Activated T-cell treated with anti-CD3 and anti-CD28 coated beads, Interleukin-2, amount 50 U/mL, for 48 hours (primary cell): ENCODE results near the gene TGFA.

Experiments used
- DNase-seq, 2 experiments: peaks; one replicate each; pipeline ENCODE4 v3.0.0-alpha.2; 2020

The TGFA gene

GRCh38 chr2:70523672-70523995 lies 30.0 kb downstream of the TGFA start:
- no peak for DNase-seq

GRCh38 chr2:70522627-70523026 lies 31.0 kb downstream of the TGFA start:
- no peak for DNase-seq

GRCh38 chr2:70520825-70521224 lies 32.8 kb downstream of the TGFA start:
- no peak for DNase-seq

- DNase-seq: no peak
Measured at GRCh38 chr2:70519453-70519852, 34.2 kb downstream of the TGFA start.

GRCh38 chr2:70518557-70518956 lies 35.1 kb downstream of the TGFA start:
- no peak for DNase-seq

GRCh38 chr2:70517804-70518203 lies 35.8 kb downstream of the TGFA start:
- no peak for DNase-seq

- no peak for DNase-seq
Measured at GRCh38 chr2:70516596-70516995, 37.0 kb downstream of the TGFA start.

GRCh38 chr2:70515938-70516337 lies 37.7 kb downstream of the TGFA start:
- DNase-seq: no peak

GRCh38 chr2:70514612-70515055 lies 39.0 kb downstream of the TGFA start:
- DNase-seq: no peak

GRCh38 chr2:70513738-70514137 lies 39.9 kb downstream of the TGFA start:
- no peak for DNase-seq

GRCh38 chr2:70511971-70512729 lies 41.5 kb downstream of the TGFA start:
- DNase-seq: no peak

GRCh38 chr2:70510313-70510712 lies 43.3 kb downstream of the TGFA start:
- no peak for DNase-seq

- DNase-seq: no peak
Measured at GRCh38 chr2:70509565-70509964, 44.1 kb downstream of the TGFA start.

- no peak for DNase-seq
Measured at GRCh38 chr2:70508711-70509462, 44.7 kb downstream of the TGFA start.

- no peak for DNase-seq
Measured at GRCh38 chr2:70505613-70506391, 47.8 kb downstream of the TGFA start.

GRCh38 chr2:70504750-70505149 lies 48.9 kb downstream of the TGFA start:
- no peak for DNase-seq

GRCh38 chr2:70503896-70504295 lies 49.7 kb downstream of the TGFA start:
- DNase-seq: no peak

GRCh38 chr2:70501728-70502127 lies 51.9 kb downstream of the TGFA start:
- DNase-seq: no peak

GRCh38 chr2:70501215-70501614 lies 52.4 kb downstream of the TGFA start:
- no peak for DNase-seq

- DNase-seq: no peak
Measured at GRCh38 chr2:70499253-70499652, 54.4 kb downstream of the TGFA start.

GRCh38 chr2:70498528-70498927 lies 55.1 kb downstream of the TGFA start:
- no peak for DNase-seq

GRCh38 chr2:70498054-70498453 lies 55.6 kb downstream of the TGFA start:
- no peak for DNase-seq

- no peak for DNase-seq
Measured at GRCh38 chr2:70496819-70497218, 56.8 kb downstream of the TGFA start.
